Islet precursor cell (in vitro differentiated cells): ENCODE results near the gene TBK1.

ENCODE experiments used
- DNase-seq: peaks from one replicate; pipeline ENCODE4 v3.0.0-alpha.2; 2018

Gene TBK1

DNA sequence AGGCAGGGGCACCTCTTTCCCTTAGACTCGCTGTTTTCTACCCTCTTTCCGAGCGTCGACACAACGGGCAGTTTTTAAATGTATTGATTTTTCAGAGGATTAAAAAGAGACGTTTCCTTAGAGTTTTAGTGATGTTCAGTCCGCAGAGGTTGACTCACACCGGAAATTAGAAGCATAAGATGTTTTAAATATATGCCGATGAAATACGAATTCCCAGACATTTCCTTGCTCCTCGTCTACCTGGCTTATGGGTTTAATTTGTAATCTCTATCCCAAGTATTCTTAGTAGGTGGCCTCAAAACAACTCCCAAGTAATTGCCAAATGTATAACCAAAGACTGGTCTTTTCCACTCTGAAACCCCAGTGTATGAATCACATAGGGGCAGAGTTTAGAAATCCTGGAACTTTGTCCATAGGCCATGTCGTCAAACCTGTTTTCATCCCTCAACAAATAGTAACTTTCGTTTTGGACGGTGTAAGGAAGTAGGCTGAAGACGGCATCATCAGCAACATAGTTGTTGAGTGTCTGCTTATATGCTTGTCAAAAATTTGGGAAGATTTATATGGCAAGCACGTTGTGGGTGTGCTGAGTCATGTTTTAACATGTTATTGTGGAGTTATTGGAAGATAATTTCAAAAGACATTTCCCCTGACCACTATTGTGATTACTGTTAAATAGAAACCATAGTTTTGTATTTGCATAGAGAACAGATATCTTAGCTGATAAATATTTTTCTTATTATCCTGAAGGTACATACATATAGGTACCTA is 824 bp downstream of the TBK1 start:
- DNase-seq: no peak

- no peak for DNase-seq
Observed at GRCh38 chr12:64455506-64455905, 3.6 kb downstream of the TBK1 start.

GRCh38 chr12:64456119-64456518 is 4.2 kb downstream of the TBK1 start:
- no peak for DNase-seq

DNA sequence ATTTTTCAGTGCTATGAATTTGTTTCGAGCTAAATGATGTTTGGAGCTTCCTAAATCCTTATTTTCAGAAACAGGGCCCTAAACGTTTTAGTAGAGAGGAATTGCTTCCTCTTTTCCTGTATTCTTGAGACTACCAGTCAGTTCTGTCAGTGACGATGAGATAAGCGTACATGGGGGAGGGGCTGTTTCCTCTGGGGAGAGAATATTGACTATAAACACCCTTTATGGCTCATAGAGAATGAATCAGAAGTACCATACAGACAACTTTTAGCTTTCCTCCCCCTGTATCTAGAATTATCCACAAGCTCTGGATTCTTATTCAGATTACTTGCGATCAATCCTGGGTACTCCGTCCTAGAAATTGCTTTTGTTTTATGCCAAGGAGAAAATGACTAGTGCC is 5.1 kb downstream of the TBK1 start:
- no peak for DNase-seq

GRCh38 chr12:64457466-64457865 is 5.5 kb downstream of the TBK1 start:
- DNase-seq: no peak

DNA sequence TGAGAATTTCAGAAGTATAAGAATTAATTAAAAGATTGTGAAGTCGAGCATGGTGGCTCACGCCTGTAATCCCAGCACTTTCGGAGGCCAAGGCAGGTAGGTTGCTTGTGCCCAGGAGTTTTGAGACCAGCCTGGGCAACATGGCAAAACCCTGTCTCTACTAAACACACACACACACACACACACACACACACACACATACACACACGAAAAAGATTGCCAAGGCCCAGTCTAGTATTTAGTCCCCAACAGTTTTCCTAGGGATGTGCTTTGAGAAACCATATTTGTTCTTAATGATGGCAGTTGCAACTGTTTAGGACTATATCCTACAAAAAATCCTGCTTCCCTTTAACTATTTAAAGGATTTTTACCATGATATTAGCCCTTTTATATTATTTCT is 6.0 kb downstream of the TBK1 start:
- DNase-seq: no peak

DNA sequence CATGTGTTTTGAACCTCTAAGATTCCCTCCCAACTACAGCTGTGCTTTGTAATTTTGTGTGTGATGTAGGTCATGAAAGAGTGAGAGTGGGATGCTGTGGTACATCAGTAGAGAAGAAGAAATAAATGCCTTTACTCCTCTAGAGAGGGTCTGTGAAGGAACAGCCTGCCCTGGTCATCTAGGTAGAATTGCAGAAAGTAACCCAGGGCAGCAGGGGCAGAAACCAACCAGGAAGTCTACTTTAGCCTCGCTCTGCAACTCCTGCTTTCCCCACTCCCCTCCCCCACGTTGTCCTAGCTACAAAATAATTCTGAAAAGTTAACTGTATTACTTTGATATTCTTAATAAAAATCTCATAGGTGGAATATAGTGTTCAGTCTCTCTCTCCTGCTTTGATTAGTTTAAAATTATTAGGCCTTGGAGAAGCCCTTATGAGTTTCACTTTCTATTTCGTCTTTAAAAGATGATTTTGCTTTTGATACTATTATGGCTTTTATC is 7.5 kb downstream of the TBK1 start:
- DNase-seq: no peak

- no peak for DNase-seq
Observed at GRCh38 chr12:64461634-64462414, 9.9 kb downstream of the TBK1 start.

DNA sequence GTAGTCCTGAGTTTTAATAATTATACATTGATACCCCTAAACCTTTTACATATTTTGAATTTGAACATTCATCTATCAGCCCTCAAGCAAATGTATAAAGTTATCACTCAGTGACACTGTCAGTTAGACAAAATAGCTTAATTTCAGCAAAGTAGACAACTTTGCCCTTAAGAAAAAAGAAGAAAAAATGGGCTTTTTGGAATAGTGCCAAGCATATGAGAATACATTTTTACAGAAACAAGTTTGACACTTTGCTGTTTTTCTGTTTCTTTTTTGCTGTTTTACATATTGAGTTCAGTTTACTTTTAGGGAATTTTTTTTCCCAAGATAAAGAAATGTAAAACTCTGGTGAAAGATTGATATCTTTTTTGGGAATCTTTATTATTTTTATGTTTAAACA is 14.3 kb downstream of the TBK1 start:
- DNase-seq: no peak

DNA sequence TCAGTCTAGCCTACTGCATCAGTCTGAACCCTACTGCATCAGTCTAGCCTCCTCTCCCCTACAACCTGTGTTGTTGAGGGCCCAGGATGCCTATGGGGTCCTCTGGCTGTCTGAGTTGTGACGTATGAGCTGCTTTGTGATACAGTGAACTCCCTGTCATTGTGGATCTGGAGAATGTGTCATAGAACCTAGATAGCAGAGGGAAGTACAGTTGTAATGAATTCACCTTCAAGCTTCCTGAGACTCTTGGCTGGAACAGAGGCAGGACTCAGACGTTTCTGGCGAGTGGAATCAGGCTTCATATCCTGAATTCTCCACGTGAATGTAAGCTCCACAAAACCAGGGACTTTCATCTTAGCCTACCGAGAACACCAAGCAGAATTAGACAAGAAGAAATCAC is 17.0 kb downstream of the TBK1 start:
- DNase-seq: no peak

GRCh38 chr12:64469455-64470142 is 17.7 kb downstream of the TBK1 start:
- no peak for DNase-seq

GRCh38 chr12:64470495-64470894 is 18.6 kb downstream of the TBK1 start:
- DNase-seq: no peak

- no peak for DNase-seq
Observed at GRCh38 chr12:64473176-64473575, 21.3 kb downstream of the TBK1 start.

DNA sequence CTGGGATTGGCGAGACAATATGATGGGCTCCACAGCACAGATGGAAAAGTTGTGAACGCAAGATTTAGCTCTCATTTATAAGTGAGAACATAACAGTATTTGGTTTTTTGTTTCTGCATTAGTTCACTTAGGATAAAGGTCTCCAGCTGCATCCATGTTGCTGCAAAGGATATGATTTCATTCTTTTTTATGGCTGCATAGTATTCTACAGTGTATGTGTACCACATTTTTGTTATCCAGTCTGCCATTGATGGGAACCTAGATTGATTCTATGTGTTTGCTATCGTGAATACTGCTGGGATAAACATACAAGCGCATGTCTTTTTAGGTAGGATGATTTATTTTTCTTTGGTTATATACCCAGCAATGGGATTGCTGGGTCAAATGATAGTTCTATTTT is 23.6 kb downstream of the TBK1 start:
- no peak for DNase-seq

GRCh38 chr12:64476844-64477243 is 24.9 kb downstream of the TBK1 start:
- DNase-seq: no peak

DNA sequence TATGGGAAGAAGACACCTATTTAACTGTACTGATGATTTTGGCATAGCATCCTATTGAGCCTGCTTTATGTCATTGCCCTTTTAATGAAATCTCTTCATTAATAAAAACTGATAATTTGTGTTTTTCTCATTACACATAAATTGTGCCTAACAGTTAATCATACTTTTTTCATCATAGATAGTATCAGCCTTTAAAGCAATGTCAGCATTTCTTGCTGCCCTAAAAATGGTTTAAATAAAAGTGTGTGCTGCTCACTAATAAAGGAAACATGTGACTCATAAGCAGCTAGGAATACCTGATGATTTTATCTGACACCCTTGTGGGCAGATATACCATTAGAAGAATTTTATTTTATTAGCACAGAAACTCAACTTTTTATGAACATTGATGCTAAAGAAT is 26.7 kb downstream of the TBK1 start:
- no peak for DNase-seq

- DNase-seq: no peak
Observed at GRCh38 chr12:64480148-64480547, 28.2 kb downstream of the TBK1 start.

GRCh38 chr12:64486657-64487056 is 34.7 kb downstream of the TBK1 start:
- no peak for DNase-seq

- DNase-seq: no peak
Observed at GRCh38 chr12:64491718-64492117, 39.8 kb downstream of the TBK1 start.

GRCh38 chr12:64493513-64493912 is 41.6 kb downstream of the TBK1 start:
- DNase-seq: no peak

- no peak for DNase-seq
Observed at GRCh38 chr12:64494998-64495729, 43.2 kb downstream of the TBK1 start.

DNA sequence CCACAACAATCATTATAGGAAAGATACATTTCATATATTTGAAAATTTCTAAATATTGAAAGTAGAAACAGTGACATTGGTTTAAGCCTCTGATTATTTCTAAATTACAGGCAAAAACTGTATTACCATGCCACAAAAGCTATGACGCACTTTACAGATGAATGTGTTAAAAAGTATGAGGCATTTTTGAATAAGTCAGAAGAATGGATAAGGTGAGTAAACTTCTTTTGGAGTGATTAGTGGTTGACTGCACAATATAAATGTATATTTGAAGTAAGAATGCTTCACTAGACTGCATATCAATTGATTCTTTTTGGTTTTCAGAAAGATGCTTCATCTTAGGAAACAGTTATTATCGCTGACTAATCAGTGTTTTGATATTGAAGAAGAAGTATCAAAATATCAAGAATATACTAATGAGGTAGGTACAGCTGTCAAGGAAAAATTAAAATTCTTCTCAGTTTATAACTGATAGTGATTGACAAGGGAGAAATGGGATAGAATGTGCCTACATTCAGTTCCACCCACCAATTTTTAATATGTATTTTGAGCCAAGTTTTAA is 45.0 kb downstream of the TBK1 start:
- no peak for DNase-seq

- no peak for DNase-seq
Observed at GRCh38 chr12:64497484-64497883, 45.6 kb downstream of the TBK1 start.
